HepG2 (cell line): ENCODE measurements around the gene GNL3. TPM values are rescaled to one million over a fixed set of nuclear protein-coding genes. Genes with fewer than 3 reads are reported as not detected.
A peak's percentile ranks its signal among the peaks of the same experiment; 100 is the strongest.

Experiments used
- CSRNP2 ChIP-seq: sonication (generic); formaldehyde crosslinking; conservative IDR thresholded peaks from 2 replicates; pipeline ENCODE4 v1.8.0; 2022; ENCODE audit warnings: low read depth, missing genetic modification reagents
- DR1 ChIP-seq: sonication (generic); formaldehyde crosslinking; IDR thresholded peaks from 2 replicates; pipeline ENCODE4 v1.8.0; 2021; ENCODE audit warnings: mild to moderate bottlenecking, missing genetic modification reagents, inconsistent platforms
- DRAP1 ChIP-seq: IDR thresholded peaks from 2 replicates; pipeline ENCODE4 v1.6.1; 2016; ENCODE audit warnings: missing genetic modification reagents, missing compliant biosample characterization
- GLMP ChIP-seq: sonication (generic); formaldehyde crosslinking; IDR thresholded peaks from 2 replicates; pipeline ENCODE4 v1.9.0; 2021; ENCODE audit warnings: missing genetic modification reagents, mild to moderate bottlenecking, borderline replicate concordance
- IRF1 ChIP-seq: sonication (generic); formaldehyde crosslinking; IDR thresholded peaks from 2 replicates; pipeline ENCODE4 v1.4.0; 2020; ENCODE audit warnings: low read depth, mild to moderate bottlenecking, missing genetic modification reagents
- KAT8 ChIP-seq: IDR thresholded peaks from 2 replicates; pipeline ENCODE4 v1.6.1; 2016; ENCODE audit warnings: missing genetic modification reagents, missing compliant biosample characterization
- KLF6 ChIP-seq: IDR thresholded peaks from 2 replicates; pipeline ENCODE4 v1.8.0; 2016; ENCODE audit warnings: missing biosample characterization, missing genetic modification reagents
- MAZ ChIP-seq, 2 experiments: sonication (generic) in 1 of 2; formaldehyde crosslinking in 1 of 2; IDR thresholded peaks; 2 replicates each; pipeline versions ENCODE4 v1.5.0 to v1.6.1; 2012 to 2020; ENCODE audit warnings: low read depth in 2 of 2, mild to moderate bottlenecking in 2 of 2, borderline replicate concordance in 1 of 2, improper control_type of control experiment in 1 of 2, low read length in 1 of 2, missing genetic modification reagents in 1 of 2, moderate library complexity in 1 of 2
- NCOA2 ChIP-seq: sonication (generic); formaldehyde crosslinking; IDR thresholded peaks from 2 replicates; pipeline ENCODE4 v1.8.0; 2022; ENCODE audit warnings: inconsistent platforms
- NFATC3 ChIP-seq: sonication (generic); formaldehyde crosslinking; IDR thresholded peaks from 2 replicates; pipeline ENCODE4 v1.5.1; 2020; ENCODE audit warnings: mild to moderate bottlenecking, missing genetic modification reagents
- STAT6 ChIP-seq: sonication (generic); formaldehyde crosslinking; IDR thresholded peaks from 2 replicates; pipeline ENCODE4 v1.4.0; 2020; ENCODE audit warnings: missing genetic modification reagents, mild to moderate bottlenecking, borderline replicate concordance
- THAP8 ChIP-seq: sonication (generic); formaldehyde crosslinking; IDR thresholded peaks from 2 replicates; pipeline ENCODE4 v1.5.1; 2020; ENCODE audit warnings: missing genetic modification reagents, mild to moderate bottlenecking, borderline replicate concordance
- ZFX ChIP-seq: sonication (generic); formaldehyde crosslinking; IDR thresholded peaks from 2 replicates; pipeline ENCODE4 v1.4.0; 2020; ENCODE audit warnings: mild to moderate bottlenecking, low read depth, missing genetic modification reagents, moderate library complexity
- ZKSCAN8 ChIP-seq: IDR thresholded peaks from 2 replicates; pipeline ENCODE4 v1.6.1; 2016; ENCODE audit warnings: borderline replicate concordance, missing genetic modification reagents, missing compliant biosample characterization
- ZNF235 ChIP-seq: sonication (generic); formaldehyde crosslinking; IDR thresholded peaks from 2 replicates; pipeline ENCODE4 v1.8.1; 2023; ENCODE audit warnings: mild to moderate bottlenecking, missing genetic modification reagents, borderline replicate concordance
- ZNF282 ChIP-seq: fragments of 450-650 bp; IDR thresholded peaks from 2 replicates; pipeline ENCODE4 v1.6.1; 2018; ENCODE audit not compliant: partially characterized antibody
- ZNF597 ChIP-seq: sonication (generic); formaldehyde crosslinking; IDR thresholded peaks from 2 replicates; pipeline ENCODE4 v1.5.0; 2020; ENCODE audit warnings: missing genetic modification reagents
- ZNF782 ChIP-seq: sonication (generic); formaldehyde crosslinking; IDR thresholded peaks from 2 replicates; pipeline ENCODE4 v1.4.0; 2020; ENCODE audit warnings: missing genetic modification reagents, mild to moderate bottlenecking, borderline replicate concordance
- ZSCAN25 ChIP-seq: sonication (generic); formaldehyde crosslinking; IDR thresholded peaks from 2 replicates; pipeline ENCODE4 v1.8.0; 2022; ENCODE audit warnings: mild to moderate bottlenecking, missing genetic modification reagents
- polyA plus RNA-seq, 8 experiments: library from polyadenylated mRNA; depleted of rRNA in 3 of 8; stranded (reverse) in 7 of 8; unstranded in 1 of 8; fragments of >200 nt; fragmentation: Illumina TruSeq in 4 of 8; extraction: Trizol in 4 of 8; gene quantifications; 2 replicates each; pipeline versions ENCODE4 v1.2.1 to v1.2.3, GENCODE V29; 2011 to 2016; ENCODE audit warnings: low read depth in 4 of 8, missing spikeins in 1 of 8, mixed read lengths in 1 of 8; ENCODE audit not compliant: insufficient read depth in 1 of 8
- total RNA-seq, 5 experiments: library from RNA; depleted of rRNA; stranded (reverse); fragments of >200 nt; fragmentation: Illumina TruSeq; extraction: Trizol; gene quantifications; 2 replicates each; pipeline ENCODE4 v1.2.3, GENCODE V29; 2016; ENCODE audit warnings: low read depth in 1 of 5

GNL3 gene
- total and polyA plus RNA-seq, 2 of the 13 experiments (the other 11 are each of a cell fraction or from before 2014, with no cell fraction given) = 129 to 257 TPM

GRCh38 chr3:52704611-52705437 lies 19.0 kb downstream of the GNL3 start (continued):
- TF ChIP-seq GLMP (CRISPR knock-in tag) (no peak), IRF1 (no peak), ZKSCAN8 (CRISPR knock-in tag) (0 out of 2 replicates have a peak, but pooled peaks have one; percentile 60), CSRNP2 (no peak), DRAP1 (no peak), KLF6 (CRISPR knock-in tag) (no peak), THAP8 (CRISPR knock-in tag) (no peak), ZNF597 (CRISPR knock-in tag) (no peak), STAT6 (no peak; the same call in 1 of the 2 replicates), ZSCAN25 (CRISPR knock-in tag) (no peak), ZNF235 (0 out of 2 replicates have a peak, but pooled peaks have one; percentile 36), NCOA2 (peak; percentile 88), MAZ (IDR thresholded peaks at IDR 0.05; ENCODE audit: borderline replicate concordance, low read depth, low read length) (no peak), MAZ (CRISPR knock-in tag; IDR thresholded peaks at IDR 0.05; ENCODE audit: low read depth) (no peak; the same call in none of the 2 replicates), ZFX (CRISPR knock-in tag) (peak; percentile 60), ZNF782 (CRISPR knock-in tag) (peak; percentile 38; the same call in 1 of the 2 replicates), KAT8 (CRISPR knock-in tag) (peak; percentile 37; the same call in 1 of the 2 replicates), DR1 (peak; percentile 67; the same call in 1 of the 2 replicates), NFATC3 (CRISPR knock-in tag) (0 out of 2 replicates have a peak, but pooled peaks have one; percentile 16), ZNF282 (no peak)
